Smooth muscle cell (in vitro differentiated cells): ENCODE results near the gene EPAS1. TPM values are rescaled to one million over a fixed set of nuclear protein-coding genes. Genes with fewer than 3 reads are reported as not detected.
A peak's percentile ranks its signal among the peaks of the same experiment; 100 is the strongest.

Source experiments
- DNase-seq: peaks from one replicate; lab custom pipeline; 2025; ENCODE audit not compliant: unreplicated experiment; lab: John Stamatoyannopoulos, UW
- H2AFZ ChIP-seq: fragments of 200-600 bp; sonication (generic); 2 replicates; pipeline ENCODE4 v1.6.0; 2016; ENCODE audit warnings: antibody characterized with exemption, low read depth, mild to moderate bottlenecking
- H3F3A ChIP-seq: fragments of 200-600 bp; sonication (generic); 2 replicates; pipeline ENCODE4 v1.6.0; 2017; ENCODE audit warnings: antibody characterized with exemption, low read depth
- H3K27ac ChIP-seq: fragments of 200-600 bp; sonication (generic); 2 replicates; pipeline ENCODE4 v1.5.1; 2016; ENCODE audit warnings: low read depth, mild to moderate bottlenecking
- H3K27me3 ChIP-seq: fragments of 200-600 bp; sonication (generic); 2 replicates; pipeline ENCODE4 v1.6.1; 2016; ENCODE audit warnings: low read depth, mild to moderate bottlenecking
- H3K36me3 ChIP-seq: fragments of 200-600 bp; sonication (generic); 2 replicates; pipeline ENCODE4 v1.5.1; 2016; ENCODE audit warnings: low read depth
- H3K4me1 ChIP-seq: fragments of 200-600 bp; sonication (generic); 2 replicates; pipeline ENCODE4 v1.5.1; 2016; ENCODE audit warnings: low read depth
- H3K4me2 ChIP-seq: fragments of 200-600 bp; sonication (generic); 2 replicates; pipeline ENCODE4 v1.6.0; 2016; ENCODE audit warnings: mild to moderate bottlenecking
- H3K4me3 ChIP-seq: fragments of 200-600 bp; sonication (generic); 2 replicates; pipeline ENCODE4 v1.5.1; 2016; ENCODE audit warnings: mild to moderate bottlenecking
- H3K79me2 ChIP-seq: fragments of 200-600 bp; sonication (generic); 2 replicates; pipeline ENCODE4 v1.6.0; 2016; ENCODE audit warnings: low read depth, mild to moderate bottlenecking
- H3K9ac ChIP-seq: fragments of 200-600 bp; sonication (generic); 2 replicates; pipeline ENCODE4 v1.6.0; 2016; ENCODE audit warnings: low read depth
- H3K9me3 ChIP-seq: fragments of 200-600 bp; sonication (generic); replicated peaks from 2 replicates; pipeline ENCODE4 v1.5.1; 2016; ENCODE audit warnings: low read depth
- H4K20me1 ChIP-seq: fragments of 200-600 bp; sonication (generic); 2 replicates; pipeline ENCODE4 v1.6.0; 2016; ENCODE audit warnings: low read depth
- CTCF ChIP-seq: fragments of 200-600 bp; sonication (generic); IDR thresholded peaks from 2 replicates; pipeline ENCODE4 v1.5.1; 2017; ENCODE audit warnings: borderline replicate concordance, mild to moderate bottlenecking, antibody characterized with exemption; ENCODE audit not compliant: insufficient read depth, poor library complexity, severe bottlenecking
- WGBS: methylation state at CpG from one replicate; pipeline ENCODE4 v1.1.7; 2016; ENCODE audit warnings: low lambda C conversion rate; 5-methylcytosine and 5-hydroxymethylcytosine counted together
- polyA plus RNA-seq: library from polyadenylated mRNA; unstranded; fragments of >200 nt; fragmentation: Nextera tagmentation; extraction: Ambion mirVana; gene quantifications from 2 replicates; pipeline ENCODE4 v1.2.1, GENCODE V29; 2016
- total RNA-seq: library from RNA; depleted of rRNA; stranded (reverse); fragments of >200 nt; gene quantifications from 2 replicates; pipeline ENCODE4 v1.2.3, GENCODE V29; 2014

EPAS1 gene
- total and polyA plus RNA-seq, 2 experiments from 2014 or later: 31.7 to 91.6 TPM

- peaks cover 62% of the 10 kb centered on the region for H3K79me2 ChIP-seq
- H3K4me1 ChIP-seq: peaks cover 4% of the 10 kb centered on the region
- H4K20me1 ChIP-seq: peaks cover 64% of the 10 kb centered on the region
- TF ChIP-seq CTCF: peak; percentile 18
- H3K9me3 ChIP-seq: no peaks in the 10 kb centered on the region
- no peaks in the 10 kb centered on the region for H3K27me3 ChIP-seq
- no peaks in the 10 kb centered on the region for H3F3A ChIP-seq
- H3K27ac ChIP-seq: peak overlapping the region; percentile 29
- no peaks in the 10 kb centered on the region for H3K36me3 ChIP-seq
- 1% methylated on average over 63 of the region's 71 CpGs for WGBS
- peak overlapping the region; percentile 85 for H3K4me2 ChIP-seq
- no peak for DNase-seq
- H2AFZ ChIP-seq: peak overlapping the region; percentile 63
- peak overlapping the region; percentile 51 for H3K9ac ChIP-seq
- H3K4me3 ChIP-seq: peak overlapping the region; percentile 64
These were observed 1.5 kb downstream of the EPAS1 start for GRCh38 chr2:46298522-46299353.

GRCh38 chr2:46299365-46300263 is 2.4 kb downstream of the EPAS1 start:
- H2AFZ ChIP-seq: peak overlapping the region; percentile 63
- peaks cover 73% of the 10 kb centered on the region for H4K20me1 ChIP-seq
- peak overlapping the region; percentile 85 for H3K4me2 ChIP-seq
- no peak for TF ChIP-seq CTCF
- H3K79me2 ChIP-seq: peaks cover 71% of the 10 kb centered on the region
- DNase-seq: no peak
- H3K9me3 ChIP-seq: no peaks in the 10 kb centered on the region
- WGBS: under 1% methylated on average over 38 of the region's 40 CpGs
- peak overlapping the region; percentile 64 for H3K4me3 ChIP-seq
- H3K4me1 ChIP-seq: peaks cover 4% of the 10 kb centered on the region
- H3K27me3 ChIP-seq: no peaks in the 10 kb centered on the region
- no peaks in the 10 kb centered on the region for H3F3A ChIP-seq
- peak overlapping the region; percentile 29 for H3K27ac ChIP-seq
- no peaks in the 10 kb centered on the region for H3K36me3 ChIP-seq
- H3K9ac ChIP-seq: peak overlapping the region; percentile 51

DNA sequence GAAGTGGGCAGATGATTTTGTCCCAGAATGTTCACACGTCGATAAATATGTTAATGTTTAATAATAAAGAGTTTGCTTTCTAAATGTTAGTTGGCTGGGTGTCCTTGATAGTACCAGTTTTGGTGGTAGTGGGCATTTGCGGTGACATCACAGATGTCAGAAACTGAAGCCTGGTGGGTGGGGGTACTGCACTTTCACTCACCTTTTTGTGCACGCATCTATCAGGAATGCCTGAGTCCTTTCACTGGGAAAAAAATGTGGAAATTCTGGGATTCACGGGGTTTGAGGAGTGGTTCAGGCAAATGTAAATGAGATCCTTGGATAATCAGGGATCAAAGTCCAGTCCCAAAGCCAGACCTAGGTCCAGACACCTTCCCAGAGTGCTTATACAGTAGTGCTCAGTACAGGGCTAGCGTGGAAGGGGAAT is 3.2 kb downstream of the EPAS1 start:
- peaks cover 4% of the 10 kb centered on the region for H3K4me1 ChIP-seq
- H3F3A ChIP-seq: no peaks in the 10 kb centered on the region
- H4K20me1 ChIP-seq: peaks cover 76% of the 10 kb centered on the region
- peak overlapping the region; percentile 85 for H3K4me2 ChIP-seq
- 63% methylated on average over 6 of the region's 6 CpGs for WGBS
- TF ChIP-seq CTCF: no peak
- H3K27me3 ChIP-seq: no peaks in the 10 kb centered on the region
- peaks cover 79% of the 10 kb centered on the region for H3K79me2 ChIP-seq
- H3K36me3 ChIP-seq: no peaks in the 10 kb centered on the region
- H3K4me3 ChIP-seq: peak overlapping the region; percentile 64
- no peaks in the 10 kb centered on the region for H3K9me3 ChIP-seq
- DNase-seq: no peak
- no peak overlapping the region for H3K9ac ChIP-seq
- peak overlapping the region; percentile 29 for H3K27ac ChIP-seq
- no peak overlapping the region for H2AFZ ChIP-seq
